MCF 10A (cell line): ENCODE results near the gene PDCD1. TPM values are rescaled to one million over a fixed set of nuclear protein-coding genes. Genes with fewer than 3 reads are reported as not detected.

Experiments used
- BruUV-seq: library from RNA; stranded (reverse); fragments of 400-500 nt; replicated peaks from 2 replicates; lab custom pipeline; 2021; lab: Mats Ljungman, UMichigan
- CTCF ChIA-PET: fragments of 300-600 bp; sonication (Branson Sonifier 250); formaldehyde crosslinking; extraction: SDS; loops from one replicate; lab custom pipeline; 2021; ENCODE audit warnings: antibody characterized with exemption, inconsistent platforms; lab: Yijun Ruan, JAX
- POLR2A ChIA-PET: fragments of 300-600, 350-650 bp; sonication (Branson Sonifier 250); formaldehyde crosslinking; extraction: SDS; loops from one replicate; lab custom pipeline; 2020; ENCODE audit warnings: antibody characterized with exemption, inconsistent platforms; lab: Yijun Ruan, JAX
- DNase-seq: peaks from one replicate; pipeline ENCODE4 v3.0.0-alpha.2; 2018; ENCODE audit not compliant: unreplicated experiment
- H3K27ac Mint-ChIP-seq: one replicate; pipeline ENCODE4 v1.8.0; 2022; ENCODE audit warnings: mild to moderate bottlenecking, low read depth, mixed read lengths; ENCODE audit not compliant: unreplicated experiment
- H3K27me3 Mint-ChIP-seq: one replicate; pipeline ENCODE4 v1.8.0; 2022; ENCODE audit warnings: mixed read lengths; ENCODE audit not compliant: insufficient read depth, unreplicated experiment
- H3K36me3 Mint-ChIP-seq: one replicate; pipeline ENCODE4 v1.8.0; 2022; ENCODE audit warnings: mild to moderate bottlenecking, moderate library complexity, mixed read lengths; ENCODE audit not compliant: insufficient read depth, unreplicated experiment
- H3K4me1 Mint-ChIP-seq: one replicate; pipeline ENCODE4 v1.8.0; 2022; ENCODE audit warnings: mixed read lengths; ENCODE audit not compliant: insufficient read depth, unreplicated experiment
- H3K4me3 Mint-ChIP-seq: one replicate; pipeline ENCODE4 v1.8.0; 2022; ENCODE audit warnings: mild to moderate bottlenecking, moderate library complexity, mixed read lengths; ENCODE audit not compliant: unreplicated experiment
- H3K9me3 Mint-ChIP-seq: one replicate; pipeline ENCODE4 v1.8.0; 2022; ENCODE audit warnings: mixed read lengths; ENCODE audit not compliant: unreplicated experiment
- CTCF ChIP-seq: fragments of 200-600 bp; IDR thresholded peaks from one replicate; pipeline ENCODE4 v1.8.0; 2022; ENCODE audit warnings: antibody characterized with exemption, mild to moderate bottlenecking; ENCODE audit not compliant: unreplicated experiment
- intact Hi-C: fragments of 100-400 bp; cut with micrococcal nuclease; formaldehyde crosslinking; loops from 2 replicates; pipeline ENCODE4 v1.14.1; 2022
- total RNA-seq: library from RNA; stranded (reverse); gene quantifications from 2 replicates; pipeline ENCODE4 v1.2.3, GENCODE V29; 2022

Gene PDCD1
- total RNA-seq, 1 experiment from 2014 or later: not detected

- POLR2A ChIA-PET: interaction anchor here (0.6 kb wide), 1 partner anchor 315 kb away, joined by 4 read pairs; no protein-coding TSS in a partner anchor
- no TSS peak for BruUV-seq
- intact Hi-C loops: no loop called here
- Mint-ChIP-seq H3K27ac (no peak overlapping the region), H3K27me3 (no peaks in the 10 kb centered on the region), H3K9me3 (no peaks in the 10 kb centered on the region), H3K36me3 (peaks cover 7% of the 10 kb centered on the region), H3K4me1 (no peaks in the 10 kb centered on the region), H3K4me3 (peak overlapping the region; percentile 75)
- no peak for DNase-seq
- no peak for TF ChIP-seq CTCF
- CTCF ChIA-PET: no interaction called here
Measured at GRCh38 chr2:241880311-241881073, 21.8 kb upstream of the PDCD1 start.

- intact Hi-C loops: loop anchor here (2.0 to 5.0 kb wide), 2 partner anchors 145 to 192 kb away; partner anchors contain the start of genes D2HGDH and DTYMK
- POLR2A ChIA-PET: interaction anchor here (0.6 to 1.5 kb wide), 3 partner anchors 105 to 193 kb away, joined by 3 to 7 read pairs (median 3); partner anchors contain the start of genes DTYMK and ING5
Measured at GRCh38 chr2:241879326-241879725, 20.6 kb upstream of the PDCD1 start.

GRCh38 chr2:241877989-241878970, 19.6 kb upstream of the PDCD1 start:
- H3K27me3 Mint-ChIP-seq: no peaks in the 10 kb centered on the region
- CTCF ChIA-PET: interaction anchor here (0.5 to 1.9 kb wide), 40 partner anchors 8 to 1027 kb away, joined by 3 to 10 read pairs (median 4); partner anchors contain the start of genes DTYMK and ING5
- DNase-seq: peak; percentile 76
- no TSS peak for BruUV-seq
- no peaks in the 10 kb centered on the region for H3K4me1 Mint-ChIP-seq
- intact Hi-C loops: loop anchor here (2.0 to 5.0 kb wide), 2 partner anchors 143 to 191 kb away; partner anchors contain the start of genes D2HGDH and DTYMK
- POLR2A ChIA-PET: interaction anchor here (0.7 to 1.5 kb wide), 3 partner anchors 176 to 192 kb away, joined by 3 to 7 read pairs (median 3); partner anchors contain the start of genes DTYMK and ING5
- no peaks in the 10 kb centered on the region for H3K9me3 Mint-ChIP-seq
- H3K4me3 Mint-ChIP-seq: no peak overlapping the region
- H3K36me3 Mint-ChIP-seq: peaks cover 7% of the 10 kb centered on the region
- peak; percentile 72 for TF ChIP-seq CTCF
- no peak overlapping the region for H3K27ac Mint-ChIP-seq

More at GRCh38 chr2:241879326-241879725, 20.6 kb upstream of the PDCD1 start:
- no peak for DNase-seq
- Mint-ChIP-seq H3K27me3 (no peaks in the 10 kb centered on the region), H3K9me3 (no peaks in the 10 kb centered on the region), H3K4me1 (no peaks in the 10 kb centered on the region), H3K4me3 (no peak overlapping the region), H3K27ac (no peak overlapping the region), H3K36me3 (peaks cover 7% of the 10 kb centered on the region)
- BruUV-seq: no TSS peak
- CTCF ChIA-PET: interaction anchor here (1.0 to 1.9 kb wide), 12 partner anchors 11 to 1028 kb away, joined by 3 to 10 read pairs (median 4); partner anchors contain the start of gene DTYMK
- TF ChIP-seq CTCF: no peak
